ENCODE results near the gene MAP3K4.

Gene MAP3K4

GRCh38 chr6:161152527-161152862 lies 160.9 kb downstream of the MAP3K4 start:
- no peak for DNase-seq

GRCh38 chr6:161152907-161153662 lies 161.5 kb downstream of the MAP3K4 start:
- DNase-seq = no peak

- DNase-seq = no peak
These were observed 162.2 kb downstream of the MAP3K4 start for GRCh38 chr6:161153725-161154124.

DNA sequence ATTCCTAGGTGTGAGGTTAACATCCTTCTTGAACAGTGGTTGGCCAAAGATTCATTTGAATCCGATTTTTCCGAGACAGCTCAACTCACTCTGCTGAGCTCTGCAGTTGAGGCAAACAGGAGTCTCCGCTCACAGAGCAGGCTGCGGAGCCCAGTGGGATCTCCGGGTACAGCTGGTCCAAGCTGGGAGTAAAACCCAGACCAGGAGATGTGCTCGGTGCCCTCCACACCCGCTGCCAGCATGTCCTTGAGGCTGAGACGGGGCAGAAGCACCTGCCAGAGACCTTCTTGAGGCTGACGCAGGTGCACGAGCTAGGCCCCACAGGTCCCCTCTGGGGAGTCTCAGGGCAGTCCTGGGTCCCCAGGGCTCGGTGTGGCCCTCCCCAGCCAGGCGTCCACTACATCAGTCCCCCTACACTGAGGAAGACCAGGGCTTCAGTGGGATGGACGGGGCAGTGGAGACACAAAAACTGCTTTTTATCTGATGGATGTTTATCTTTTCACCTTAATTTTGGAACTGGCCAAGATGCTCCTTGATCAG lies 163.3 kb downstream of the MAP3K4 start:
- DNase-seq = no peak

DNA sequence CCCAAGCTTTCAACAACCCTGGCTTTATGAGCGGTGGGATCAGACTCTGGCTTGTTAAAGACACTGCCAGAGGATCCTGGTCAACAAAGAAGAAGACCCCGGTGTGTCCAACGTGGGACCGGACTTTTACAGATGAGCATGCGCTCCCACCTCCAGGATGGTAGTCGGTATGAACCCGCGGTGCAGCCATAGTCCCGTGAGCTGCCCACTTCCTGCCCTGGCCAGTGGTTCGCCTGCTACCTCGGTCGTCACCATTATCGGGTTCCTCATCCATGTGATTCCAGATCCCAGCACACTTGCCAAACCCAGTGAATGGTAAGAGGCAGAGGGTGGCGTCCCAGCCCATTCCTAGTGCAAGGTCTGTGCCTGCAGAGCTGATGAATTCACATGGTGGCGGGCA lies 169.6 kb downstream of the MAP3K4 start:
- no peak for DNase-seq

- no peak for DNase-seq
These were observed 170.5 kb downstream of the MAP3K4 start for GRCh38 chr6:161161889-161162624.

DNA sequence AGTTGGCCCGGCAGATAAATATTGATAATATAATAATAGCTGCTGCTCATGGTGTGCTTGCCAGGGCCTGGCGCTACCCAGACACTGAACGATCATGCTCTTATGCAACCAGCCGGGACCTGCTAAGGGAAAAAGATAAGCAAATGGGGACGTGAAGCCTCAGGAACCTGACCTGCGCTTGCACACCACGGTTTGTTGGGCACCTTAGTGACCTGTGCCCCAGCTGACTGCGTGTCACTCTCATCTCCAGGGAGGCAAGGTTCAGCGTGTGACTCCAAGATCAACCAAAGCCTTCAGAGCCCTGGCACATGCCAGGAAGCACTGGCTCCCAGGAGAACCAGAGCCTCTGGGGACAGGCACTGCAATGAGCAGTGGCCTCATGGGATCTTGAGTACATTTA lies 171.2 kb downstream of the MAP3K4 start:
- DNase-seq = no peak

DNA sequence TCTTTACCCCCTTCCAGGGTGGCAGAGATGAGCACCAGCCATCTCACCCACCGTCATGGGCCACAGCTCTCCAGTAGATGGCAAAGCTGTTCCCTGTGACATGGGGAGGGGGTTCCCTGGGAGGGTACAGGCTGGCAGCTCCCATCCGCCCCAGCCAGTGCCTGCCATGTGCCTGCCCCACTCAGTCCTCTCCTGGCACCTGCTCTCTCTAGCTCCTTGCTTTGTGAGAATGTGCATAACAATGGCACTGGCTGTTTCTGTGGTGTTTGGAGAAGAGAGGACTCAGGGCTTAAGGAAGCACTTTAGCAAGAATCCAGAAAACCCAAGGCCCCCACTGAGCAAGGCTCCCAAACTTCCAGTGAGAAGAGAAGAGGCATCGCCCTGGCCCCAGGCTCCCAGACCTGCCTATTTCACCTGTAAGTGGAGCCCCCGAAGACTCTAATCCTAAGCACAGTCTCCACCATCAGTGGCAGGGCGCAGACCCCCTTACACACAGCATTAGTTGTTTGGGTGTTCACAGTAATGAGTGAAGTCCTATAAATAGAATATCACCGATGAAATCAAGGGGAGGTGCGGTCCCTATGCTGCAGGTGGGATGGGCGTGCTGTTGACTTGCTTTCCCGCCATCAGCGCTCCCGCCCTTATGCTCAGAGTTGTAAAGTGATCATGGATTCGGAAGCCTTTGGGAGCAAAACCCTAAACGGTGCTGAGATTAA lies 172.1 kb downstream of the MAP3K4 start:
- DNase-seq = no peak

DNA sequence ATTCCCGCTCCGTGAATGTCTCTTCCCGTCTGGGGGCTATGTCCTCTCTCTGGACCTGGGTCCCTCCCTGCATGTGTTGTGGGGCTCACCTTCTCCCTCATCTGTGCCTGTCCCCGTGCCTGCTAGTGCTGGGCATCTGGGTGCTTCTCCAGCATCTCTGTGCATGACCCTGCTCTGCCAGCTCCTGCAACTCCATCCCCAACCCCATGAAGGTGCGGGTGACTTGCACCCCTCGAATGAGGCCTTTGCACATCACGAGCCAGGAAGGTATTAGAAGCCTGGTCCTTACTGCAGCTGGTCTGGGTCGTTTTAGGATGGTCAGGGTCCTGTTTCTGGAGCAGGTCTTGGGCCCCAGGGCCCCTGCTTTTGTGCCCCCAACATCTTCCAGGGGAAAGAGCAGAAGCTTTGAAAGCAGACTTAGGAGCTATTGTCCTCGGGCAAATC lies 172.6 kb downstream of the MAP3K4 start:
- no peak for DNase-seq

GRCh38 chr6:161166176-161166575 lies 174.6 kb downstream of the MAP3K4 start:
- DNase-seq = no peak

DNA sequence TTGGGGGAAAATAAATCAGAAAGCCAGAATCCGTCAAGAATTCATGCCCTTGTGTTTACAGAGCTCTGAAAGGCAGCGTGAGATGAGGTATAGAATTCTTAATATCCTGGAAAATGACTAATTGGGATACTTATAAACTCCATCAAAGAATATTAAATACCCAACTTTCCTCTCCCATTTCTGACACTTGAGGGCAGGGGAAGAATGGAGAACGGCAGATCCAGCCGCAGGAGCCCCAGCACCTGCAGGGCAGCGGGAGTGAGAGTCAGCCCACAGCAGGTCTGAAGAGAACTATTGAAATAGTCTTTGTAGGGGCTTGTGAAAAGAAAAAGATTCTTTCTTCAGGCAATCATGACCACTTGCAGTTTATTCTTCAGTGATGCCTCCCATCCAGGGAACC lies 175.1 kb downstream of the MAP3K4 start:
- DNase-seq = no peak

Measured in SHP77 (cell line).